Measurements from ENCODE around the gene GPSM1.

GRCh38 chr9:136383436-136383835, 56.1 kb downstream of the GPSM1 start:
- TF ChIP-seq CTCF (IDR thresholded peaks at IDR 0.05) (no peak), EZH2phosphoT487 (IDR thresholded peaks at IDR 0.05) (no peak)
